ENCODE measurements around the gene CLDN14.

DNA sequence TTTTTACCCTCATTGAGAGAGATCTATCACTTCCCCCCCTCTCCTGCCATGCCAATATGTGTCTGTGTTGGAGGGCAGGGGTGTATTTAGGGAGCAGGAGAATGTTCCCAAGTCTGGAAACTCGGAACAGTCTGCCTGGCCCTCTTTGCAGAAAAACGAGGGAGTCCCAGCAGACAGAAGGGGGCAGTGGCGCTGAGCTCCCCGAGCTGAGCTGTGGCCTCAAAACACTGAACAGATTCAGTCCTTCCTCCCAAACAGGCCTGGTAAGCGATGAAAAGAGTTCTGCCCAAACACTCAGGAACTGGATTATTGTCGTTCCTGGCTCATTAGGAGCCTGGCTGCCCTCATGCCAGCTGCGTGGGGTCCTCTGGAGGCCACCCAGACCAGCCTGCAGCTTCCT, 981 bp downstream of the CLDN14 start:
- no peak for TF ChIP-seq POLR2A (IDR thresholded peaks at IDR 0.05)
- TF ChIP-seq, protein P1, sequence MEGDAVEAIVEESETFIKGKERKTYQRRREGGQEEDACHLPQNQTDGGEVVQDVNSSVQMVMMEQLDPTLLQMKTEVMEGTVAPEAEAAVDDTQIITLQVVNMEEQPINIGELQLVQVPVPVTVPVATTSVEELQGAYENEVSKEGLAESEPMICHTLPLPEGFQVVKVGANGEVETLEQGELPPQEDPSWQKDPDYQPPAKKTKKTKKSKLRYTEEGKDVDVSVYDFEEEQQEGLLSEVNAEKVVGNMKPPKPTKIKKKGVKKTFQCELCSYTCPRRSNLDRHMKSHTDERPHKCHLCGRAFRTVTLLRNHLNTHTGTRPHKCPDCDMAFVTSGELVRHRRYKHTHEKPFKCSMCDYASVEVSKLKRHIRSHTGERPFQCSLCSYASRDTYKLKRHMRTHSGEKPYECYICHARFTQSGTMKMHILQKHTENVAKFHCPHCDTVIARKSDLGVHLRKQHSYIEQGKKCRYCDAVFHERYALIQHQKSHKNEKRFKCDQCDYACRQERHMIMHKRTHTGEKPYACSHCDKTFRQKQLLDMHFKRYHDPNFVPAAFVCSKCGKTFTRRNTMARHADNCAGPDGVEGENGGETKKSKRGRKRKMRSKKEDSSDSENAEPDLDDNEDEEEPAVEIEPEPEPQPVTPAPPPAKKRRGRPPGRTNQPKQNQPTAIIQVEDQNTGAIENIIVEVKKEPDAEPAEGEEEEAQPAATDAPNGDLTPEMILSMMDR (IDR thresholded peaks at IDR 0.05 in 4 of 5, conservative IDR thresholded peaks at IDR 0.05 in 1 of 5): no peak

Measured in gastrocnemius medialis (tissue), 4 donors.